Tibial artery (tissue), 4 donors: ENCODE results near the gene B3GNT4.
"Not testable (repeated sequence)": the region's sequence is repeated elsewhere in the genome, so short reads cannot be mapped to it uniquely, and the experiment has no call there.

ENCODE experiments used
- DNase-seq, 2 donors: peaks; one replicate each; pipeline ENCODE4 v3.0.0-alpha.2; 2019
- H3K27ac ChIP-seq, 2 donors: fragments of 200-600 bp; sonication (generic) in 1 of 2; 1 replicate in 1 of 2; 2 replicates in 1 of 2; pipeline ENCODE4 v1.5.1; 2018 to 2019; ENCODE audit warnings: mild to moderate bottlenecking in 1 of 2
- H3K27me3 ChIP-seq, 2 donors: fragments of 200-600 bp; sonication (generic) in 1 of 2; one replicate each; pipeline versions ENCODE4 v1.5.1 to v1.6.0; 2016 to 2019
- H3K36me3 ChIP-seq, 3 donors: fragments of 200-600 bp; sonication (generic) in 2 of 3; one replicate each; pipeline ENCODE4 v1.5.1; 2016 to 2019; ENCODE audit warnings: mild to moderate bottlenecking in 2 of 3
- H3K4me1 ChIP-seq, 4 donors: fragments of 200-600 bp; sonication (generic) in 2 of 4; 1 replicate in 3 of 4; 2 replicates in 1 of 4; pipeline ENCODE4 v1.5.1; 2016 to 2019
- H3K4me3 ChIP-seq, 2 donors: fragments of 200-600 bp; sonication (generic) in 1 of 2; 1 replicate in 1 of 2; 2 replicates in 1 of 2; pipeline ENCODE4 v1.5.1; 2018 to 2019; ENCODE audit warnings: mild to moderate bottlenecking in 2 of 2
- H3K9me3 ChIP-seq, 3 donors: fragments of 200-600 bp; sonication (generic) in 1 of 3; one replicate each; pipeline ENCODE4 v1.5.1; 2016 to 2019
- intact Hi-C: fragments of 100-400 bp; cut with DNase I; formaldehyde crosslinking; loops from one replicate; pipeline ENCODE4 v1.15.0; 2023; ENCODE audit warnings: low total_unique reads
- TF ChIP-seq, protein P1 (sequence below), 2 experiments: fragments of 200-600 bp in 1 of 2; fragments of 450-650 bp in 1 of 2; IDR thresholded peaks; one replicate each; pipeline ENCODE4 v1.5.1; 2017 to 2019; ENCODE audit warnings: antibody characterized with exemption in 2 of 2, mild to moderate bottlenecking in 1 of 2, moderate library complexity in 1 of 2

Gene B3GNT4

DNA sequence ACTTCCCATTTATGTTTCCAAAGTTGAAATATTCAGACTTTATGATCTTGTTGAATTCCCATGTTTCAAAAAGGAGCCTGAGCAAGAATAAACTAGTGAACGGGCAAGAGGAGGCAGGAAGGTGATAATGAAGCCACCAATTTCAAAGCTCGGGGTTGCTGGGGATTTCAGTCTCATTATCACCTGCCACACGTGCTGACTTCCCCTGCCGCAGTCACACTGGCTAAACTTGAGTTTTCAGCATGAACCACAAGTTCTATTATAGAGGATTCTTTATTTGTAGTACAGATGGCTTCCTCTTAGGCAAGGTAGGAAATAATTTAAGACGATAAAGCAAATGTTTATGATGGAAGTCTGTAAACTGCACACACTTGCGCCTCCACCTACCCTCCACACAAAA lies 40.5 kb downstream of the B3GNT4 start:
- peaks cover 16 to 70% (median 57%) of the 10 kb centered on the region in 3 donors for H3K36me3 ChIP-seq
- TF ChIP-seq, protein P1, sequence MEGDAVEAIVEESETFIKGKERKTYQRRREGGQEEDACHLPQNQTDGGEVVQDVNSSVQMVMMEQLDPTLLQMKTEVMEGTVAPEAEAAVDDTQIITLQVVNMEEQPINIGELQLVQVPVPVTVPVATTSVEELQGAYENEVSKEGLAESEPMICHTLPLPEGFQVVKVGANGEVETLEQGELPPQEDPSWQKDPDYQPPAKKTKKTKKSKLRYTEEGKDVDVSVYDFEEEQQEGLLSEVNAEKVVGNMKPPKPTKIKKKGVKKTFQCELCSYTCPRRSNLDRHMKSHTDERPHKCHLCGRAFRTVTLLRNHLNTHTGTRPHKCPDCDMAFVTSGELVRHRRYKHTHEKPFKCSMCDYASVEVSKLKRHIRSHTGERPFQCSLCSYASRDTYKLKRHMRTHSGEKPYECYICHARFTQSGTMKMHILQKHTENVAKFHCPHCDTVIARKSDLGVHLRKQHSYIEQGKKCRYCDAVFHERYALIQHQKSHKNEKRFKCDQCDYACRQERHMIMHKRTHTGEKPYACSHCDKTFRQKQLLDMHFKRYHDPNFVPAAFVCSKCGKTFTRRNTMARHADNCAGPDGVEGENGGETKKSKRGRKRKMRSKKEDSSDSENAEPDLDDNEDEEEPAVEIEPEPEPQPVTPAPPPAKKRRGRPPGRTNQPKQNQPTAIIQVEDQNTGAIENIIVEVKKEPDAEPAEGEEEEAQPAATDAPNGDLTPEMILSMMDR (IDR thresholded peaks at IDR 0.05), result no peak
- H3K4me1 ChIP-seq, result no peaks in the 10 kb centered on the region

DNA sequence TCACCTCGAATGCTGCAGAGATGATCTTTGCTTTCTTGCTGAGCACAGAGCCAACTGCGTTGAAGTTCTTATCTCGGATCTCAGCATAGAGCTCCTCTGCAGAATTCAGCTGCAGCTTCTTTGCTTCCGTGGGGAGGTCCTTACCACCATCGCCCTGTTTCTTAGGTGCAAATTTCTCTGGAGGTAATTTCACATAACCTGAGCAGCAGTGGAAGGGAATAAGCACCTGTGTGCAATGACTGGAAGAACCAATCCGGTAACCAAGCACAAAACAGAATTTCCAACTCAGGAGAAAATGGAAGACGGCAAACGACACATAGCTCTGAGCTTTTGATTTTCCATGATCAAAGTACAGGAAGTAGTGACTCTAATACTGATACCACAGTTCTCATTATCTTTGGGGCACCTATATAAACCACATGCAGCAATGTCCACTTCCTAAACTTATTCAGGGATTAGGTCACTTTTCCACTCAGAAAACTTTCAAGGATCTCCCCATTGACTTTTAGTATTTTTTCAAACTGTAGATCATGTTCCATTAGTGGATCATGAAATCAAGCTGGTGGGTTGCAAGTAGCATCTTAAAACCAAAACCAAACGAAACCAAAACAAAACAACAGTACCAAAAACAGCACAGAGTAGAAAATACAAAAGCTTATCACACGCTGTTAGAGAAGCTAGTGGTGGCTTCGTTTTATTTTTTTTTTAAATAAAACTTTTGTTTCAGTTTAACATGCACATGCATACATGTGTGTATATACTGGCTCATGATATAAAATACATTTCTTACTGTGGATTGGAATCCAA lies 41.3 kb downstream of the B3GNT4 start:
- Histone ChIP-seq H3K27ac (no peak overlapping the region), H3K36me3 (peaks cover 21 to 77% (median 56%) of the 10 kb centered on the region in 3 donors), H3K4me1 (no peaks in the 10 kb centered on the region), H3K9me3 (no peaks in the 10 kb centered on the region), H3K27me3 (no peaks in the 10 kb centered on the region), H3K4me3 (no peak overlapping the region)
- TF ChIP-seq, protein P1 (IDR thresholded peaks at IDR 0.05), result no peak
- DNase-seq, result no peak
- intact Hi-C loops, result no loop called here

More for the DNA sequence above, 40.5 kb downstream of the B3GNT4 start:
- H3K9me3 ChIP-seq, result no peaks in the 10 kb centered on the region
- intact Hi-C loops, result no loop called here
- no peak overlapping the region for H3K4me3 ChIP-seq
- H3K27ac ChIP-seq, result no peak overlapping the region
- no peaks in the 10 kb centered on the region for H3K27me3 ChIP-seq
- DNase-seq, result no peak

DNA sequence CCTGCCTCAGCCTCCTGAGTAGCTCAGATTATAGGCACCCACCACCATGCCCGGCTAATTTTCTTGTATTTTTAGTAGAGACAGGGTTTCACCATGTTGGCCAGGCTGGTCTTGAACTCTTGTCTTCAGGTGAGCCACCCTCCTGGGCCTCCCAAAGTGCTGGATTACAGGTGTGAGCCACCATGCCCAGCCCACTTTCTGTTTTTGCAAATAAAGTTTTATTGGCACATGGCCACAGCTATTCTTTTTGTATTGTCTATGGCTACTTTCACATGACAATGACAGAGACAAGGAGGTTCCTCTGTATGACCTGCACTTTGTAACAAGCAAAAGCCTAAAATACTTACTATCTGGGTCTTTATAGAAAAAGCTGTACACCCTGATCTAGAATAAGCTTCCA lies 42.0 kb downstream of the B3GNT4 start:
- no peak for DNase-seq
- TF ChIP-seq, protein P1 (IDR thresholded peaks at IDR 0.05), result no peak
- no peaks in the 10 kb centered on the region for H3K27me3 ChIP-seq
- H3K36me3 ChIP-seq, result peaks cover 21 to 77% (median 55%) of the 10 kb centered on the region in 3 donors
- H3K9me3 ChIP-seq, result no peaks in the 10 kb centered on the region
- H3K27ac ChIP-seq, result no peak overlapping the region
- H3K4me3 ChIP-seq, result no peak overlapping the region
- H3K4me1 ChIP-seq, result no peaks in the 10 kb centered on the region
- intact Hi-C loops, result no loop called here

DNA sequence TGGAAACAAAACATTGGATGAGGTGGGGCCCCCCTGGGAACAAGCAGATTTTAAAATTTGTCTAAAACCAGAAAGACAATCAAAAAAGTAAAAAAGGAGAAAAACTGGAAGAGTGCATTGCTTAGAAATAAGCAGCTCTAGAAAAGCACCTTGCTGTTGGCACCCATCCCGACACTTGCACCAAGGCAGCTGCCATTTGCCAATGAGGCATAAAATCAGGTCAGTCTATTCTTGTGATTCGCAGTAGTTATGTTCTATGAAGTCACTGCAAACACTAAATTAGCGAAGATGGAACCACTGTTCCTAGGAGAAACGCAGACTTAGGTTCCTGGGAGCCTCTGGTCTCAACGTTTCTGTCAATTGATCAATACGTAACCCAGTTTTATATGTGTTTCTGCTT lies 46.5 kb downstream of the B3GNT4 start:
- H3K27me3 ChIP-seq, result no peaks in the 10 kb centered on the region

DNA sequence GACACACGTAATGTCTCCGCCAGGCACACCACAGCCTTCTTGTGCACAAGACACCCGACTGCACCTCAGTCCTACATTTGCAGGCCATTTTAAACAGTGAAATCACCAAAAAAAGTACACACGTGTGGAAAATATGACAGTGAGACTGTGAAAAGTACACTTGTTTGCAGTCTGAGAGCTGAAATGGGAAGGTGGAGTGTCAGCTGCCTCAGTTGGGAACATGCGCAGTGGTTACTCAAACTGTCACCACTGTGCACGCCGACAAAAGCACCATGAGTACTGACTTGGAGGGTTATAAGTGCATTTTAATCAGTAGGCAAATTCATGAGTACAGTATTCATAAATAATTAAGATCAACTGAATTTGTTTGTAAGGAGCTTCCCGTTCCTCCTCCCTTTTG lies 47.0 kb downstream of the B3GNT4 start:
- no peak for DNase-seq
- peaks cover 13 to 64% (median 39%) of the 10 kb centered on the region in 3 donors for H3K36me3 ChIP-seq
- no peaks in the 10 kb centered on the region for H3K27me3 ChIP-seq
- H3K27ac ChIP-seq, result no peak overlapping the region
- no peak overlapping the region for H3K4me3 ChIP-seq
- TF ChIP-seq, protein P1 (IDR thresholded peaks at IDR 0.05), result no peak
- H3K4me1 ChIP-seq, result no peaks in the 10 kb centered on the region
- no peaks in the 10 kb centered on the region for H3K9me3 ChIP-seq
- intact Hi-C loops, result no loop called here

More for the DNA sequence above, 46.5 kb downstream of the B3GNT4 start:
- no peak overlapping the region for H3K4me3 ChIP-seq
- H3K4me1 ChIP-seq, result no peaks in the 10 kb centered on the region
- intact Hi-C loops, result no loop called here
- TF ChIP-seq, protein P1 (IDR thresholded peaks at IDR 0.05), result no peak
- H3K9me3 ChIP-seq, result no peaks in the 10 kb centered on the region
- no peak for DNase-seq
- no peak overlapping the region for H3K27ac ChIP-seq
- H3K36me3 ChIP-seq, result peaks cover 13 to 61% (median 39%) of the 10 kb centered on the region in 3 donors

DNA sequence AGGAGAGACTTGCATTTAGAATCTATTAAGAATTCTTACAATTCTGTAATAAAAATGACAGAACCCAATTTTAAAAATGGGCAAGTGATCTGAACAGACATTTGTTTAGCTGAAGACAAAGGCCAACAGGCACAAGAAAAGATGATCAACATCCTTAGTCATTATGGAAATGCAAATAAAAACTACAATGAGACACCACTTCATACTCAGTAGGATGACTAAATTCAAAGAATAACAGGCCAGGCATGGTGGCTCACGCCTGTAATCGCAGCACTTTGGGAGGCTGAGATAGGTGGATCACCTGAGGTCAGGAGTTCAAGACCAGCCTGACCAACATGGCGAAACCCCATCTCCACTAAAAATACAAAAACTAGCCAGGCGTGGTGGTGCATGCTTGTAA lies 55.0 kb downstream of the B3GNT4 start:
- H3K27ac ChIP-seq, H3K4me1 ChIP-seq, intact Hi-C loops, DNase-seq, H3K9me3 ChIP-seq, H3K4me3 ChIP-seq, H3K27me3 ChIP-seq: not testable (repeated sequence)
- H3K36me3 ChIP-seq, result peaks cover 47 to 89% (median 77%) of the 10 kb centered on the region in 3 donors
